RPMI7951 (cell line): ENCODE measurements around the gene MEGF10. TPM values are rescaled to one million over a fixed set of nuclear protein-coding genes. Genes with fewer than 3 reads are reported as not detected.

Experiments
- DNase-seq: peaks from one replicate; pipeline ENCODE4 v3.0.0-alpha.2; 2012; ENCODE audit warnings: low read depth
- total RNA-seq: library from RNA; depleted of rRNA; stranded (reverse); fragments of >200 nt; shearing (Covaris generic); gene quantifications from 2 replicates; pipeline ENCODE4 v1.2.3, GENCODE V29; 2014

MEGF10 gene
- total RNA-seq, 1 experiment from 2014 or later, result 9.7 TPM

DNA sequence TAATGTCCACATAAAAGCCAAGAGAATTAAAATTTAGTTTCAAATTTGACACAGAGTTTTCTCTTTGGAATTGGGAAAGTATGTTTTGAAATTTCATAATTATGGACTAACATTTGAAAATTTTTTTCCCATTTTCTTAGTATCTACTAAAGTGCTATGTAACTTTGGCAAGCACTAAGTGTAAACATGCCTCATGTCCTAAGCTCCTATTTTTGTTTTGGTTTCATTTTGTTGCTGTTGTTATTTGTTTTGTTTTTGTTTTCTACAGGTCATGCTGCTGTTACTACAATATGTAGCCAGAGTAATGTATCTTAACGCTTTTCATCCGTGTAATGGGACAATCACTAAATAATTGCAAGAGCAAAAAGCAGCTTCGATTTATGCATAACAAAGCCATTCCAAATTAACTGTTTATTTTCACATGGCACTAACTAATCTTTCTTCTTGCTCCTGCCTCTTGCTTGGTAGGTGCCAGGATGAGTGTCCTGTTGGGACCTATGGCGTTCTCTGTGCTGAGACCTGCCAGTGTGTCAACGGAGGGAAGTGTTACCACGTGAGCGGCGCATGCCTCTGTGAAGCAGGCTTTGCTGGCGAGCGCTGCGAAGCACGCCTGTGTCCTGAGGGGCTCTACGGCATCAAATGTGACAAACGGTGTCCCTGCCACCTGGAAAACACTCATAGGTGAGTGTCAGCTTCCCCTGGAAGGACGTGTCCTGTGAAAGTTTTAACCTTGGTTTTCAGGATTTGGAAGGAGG lies 119.5 kb downstream of the MEGF10 start:
- no peak for DNase-seq

DNA sequence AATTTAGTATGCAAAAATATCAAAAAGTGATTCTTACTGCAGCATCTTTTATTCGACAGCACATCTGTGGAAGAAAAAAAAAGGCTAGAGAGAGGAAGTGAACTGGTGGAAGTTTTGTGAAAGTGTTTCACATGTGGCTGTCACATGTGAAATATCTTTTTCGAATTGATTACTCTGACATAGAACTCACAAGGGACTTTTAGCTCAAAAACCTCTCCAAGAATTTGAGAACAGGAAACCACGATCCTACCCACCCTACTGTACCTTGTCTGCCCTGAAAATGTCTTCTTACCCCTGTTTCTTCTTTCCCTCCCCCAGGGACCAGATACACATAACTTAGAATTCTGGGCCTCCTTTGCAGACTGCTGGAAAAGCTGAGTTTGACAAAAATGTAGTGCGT lies 120.4 kb downstream of the MEGF10 start:
- DNase-seq, result no peak

DNA sequence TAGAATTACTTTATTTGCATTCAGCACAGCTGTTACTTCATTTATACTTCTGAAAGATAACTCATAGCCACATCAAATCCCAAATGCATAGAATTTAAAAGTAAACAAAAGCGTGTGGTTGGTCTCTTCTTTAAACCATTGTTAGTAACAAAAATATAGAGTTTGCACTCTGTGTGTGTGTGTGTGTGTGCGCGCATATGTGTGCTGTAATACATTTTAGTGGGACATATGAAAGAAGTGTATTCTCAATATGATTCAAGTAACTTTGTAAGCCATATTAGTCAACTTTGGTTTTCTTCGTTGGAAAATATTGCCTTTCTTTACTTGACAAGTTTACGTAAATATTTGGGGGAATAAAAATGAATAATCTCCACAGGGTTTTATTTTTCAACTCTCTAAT lies 120.8 kb downstream of the MEGF10 start:
- DNase-seq, result no peak

DNA sequence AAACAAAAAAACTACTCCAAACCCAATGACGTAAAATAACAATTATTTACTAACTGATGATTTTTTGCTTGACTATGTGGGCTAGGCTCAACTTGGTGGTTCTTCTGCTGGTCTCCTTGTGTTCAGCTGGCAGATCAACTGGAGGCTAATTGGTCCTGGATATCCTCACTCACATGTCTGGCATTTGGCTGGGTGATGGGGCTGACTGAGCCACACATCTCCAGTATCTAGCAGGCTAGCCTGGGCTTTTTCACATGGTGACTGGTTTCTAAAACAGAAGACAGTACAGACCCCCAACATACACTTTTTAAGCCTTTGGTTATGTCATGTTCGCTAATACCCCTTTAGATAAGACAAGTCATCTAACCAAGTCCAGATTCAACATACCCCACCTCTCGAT lies 122.1 kb downstream of the MEGF10 start:
- DNase-seq, result no peak

DNA sequence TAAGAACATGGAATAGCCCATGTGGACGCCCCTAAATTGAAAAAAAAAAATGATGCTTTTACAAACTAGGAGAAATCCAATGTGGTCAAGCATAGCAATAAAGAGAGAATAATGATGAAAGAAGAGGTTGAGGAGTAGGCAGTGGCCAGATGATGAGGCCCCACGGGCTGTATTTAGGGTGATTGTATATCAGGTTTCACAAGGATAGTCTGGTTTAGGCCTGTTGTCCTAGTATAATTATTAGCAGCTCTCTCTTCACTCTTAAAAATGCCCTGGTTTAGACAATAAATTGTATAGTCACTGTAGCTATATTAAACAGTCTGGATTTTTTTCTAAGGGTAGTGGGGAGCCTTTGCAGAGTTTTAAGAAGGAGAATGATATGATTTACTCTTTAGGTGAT lies 124.4 kb downstream of the MEGF10 start:
- no peak for DNase-seq

DNA sequence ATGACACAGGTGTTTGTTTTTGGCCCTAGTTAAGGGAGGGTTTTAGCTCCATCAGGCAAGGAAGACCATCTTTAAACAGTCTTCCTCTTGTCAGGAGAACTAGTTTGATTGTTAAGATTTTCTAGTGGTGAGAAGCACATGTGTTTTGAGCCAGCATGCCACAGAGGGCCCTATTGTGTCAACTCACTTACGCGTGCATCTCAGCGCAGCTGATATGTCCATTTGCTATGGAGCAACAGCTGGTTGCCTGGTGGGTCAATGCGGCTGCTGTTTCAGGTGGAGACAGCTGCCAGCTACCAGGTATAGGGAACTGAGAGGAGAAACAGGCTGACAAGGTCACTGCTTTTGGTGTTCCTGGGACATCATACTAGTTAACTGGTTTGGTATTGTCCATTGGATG lies 126.3 kb downstream of the MEGF10 start:
- no peak for DNase-seq

DNA sequence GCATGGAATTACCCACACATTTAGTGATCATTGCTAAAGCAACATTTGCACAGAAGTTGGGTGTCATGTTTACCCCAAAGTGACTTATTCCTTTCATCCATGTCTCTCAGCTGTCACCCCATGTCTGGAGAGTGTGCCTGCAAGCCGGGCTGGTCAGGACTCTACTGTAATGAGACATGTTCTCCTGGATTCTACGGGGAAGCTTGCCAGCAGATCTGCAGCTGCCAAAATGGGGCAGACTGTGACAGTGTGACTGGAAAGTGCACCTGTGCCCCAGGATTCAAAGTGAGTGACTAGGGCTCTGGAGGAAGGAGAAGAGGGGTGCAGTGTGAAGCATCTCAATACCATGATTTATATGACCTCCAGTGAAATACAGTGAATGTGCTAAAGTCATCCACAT lies 126.9 kb downstream of the MEGF10 start:
- DNase-seq, result no peak

DNA sequence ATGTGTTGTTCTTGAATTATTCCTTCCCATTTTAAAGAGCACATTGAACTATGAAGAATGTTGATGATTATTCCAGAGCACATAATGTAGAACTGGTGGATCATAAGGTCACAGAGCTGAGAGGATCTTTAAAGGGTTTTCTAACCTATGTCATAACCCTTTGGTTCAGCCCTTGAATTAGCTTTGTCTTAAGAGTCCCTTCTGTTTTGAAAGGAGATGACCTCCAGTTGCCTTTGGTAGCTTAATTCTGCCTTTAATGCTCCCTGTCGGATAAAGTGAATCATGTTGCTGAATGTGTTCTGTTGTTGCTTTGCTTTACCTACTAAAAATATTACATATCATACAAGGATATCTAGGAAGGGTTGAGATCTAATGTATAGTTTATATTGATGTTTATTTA lies 127.8 kb downstream of the MEGF10 start:
- no peak for DNase-seq

DNA sequence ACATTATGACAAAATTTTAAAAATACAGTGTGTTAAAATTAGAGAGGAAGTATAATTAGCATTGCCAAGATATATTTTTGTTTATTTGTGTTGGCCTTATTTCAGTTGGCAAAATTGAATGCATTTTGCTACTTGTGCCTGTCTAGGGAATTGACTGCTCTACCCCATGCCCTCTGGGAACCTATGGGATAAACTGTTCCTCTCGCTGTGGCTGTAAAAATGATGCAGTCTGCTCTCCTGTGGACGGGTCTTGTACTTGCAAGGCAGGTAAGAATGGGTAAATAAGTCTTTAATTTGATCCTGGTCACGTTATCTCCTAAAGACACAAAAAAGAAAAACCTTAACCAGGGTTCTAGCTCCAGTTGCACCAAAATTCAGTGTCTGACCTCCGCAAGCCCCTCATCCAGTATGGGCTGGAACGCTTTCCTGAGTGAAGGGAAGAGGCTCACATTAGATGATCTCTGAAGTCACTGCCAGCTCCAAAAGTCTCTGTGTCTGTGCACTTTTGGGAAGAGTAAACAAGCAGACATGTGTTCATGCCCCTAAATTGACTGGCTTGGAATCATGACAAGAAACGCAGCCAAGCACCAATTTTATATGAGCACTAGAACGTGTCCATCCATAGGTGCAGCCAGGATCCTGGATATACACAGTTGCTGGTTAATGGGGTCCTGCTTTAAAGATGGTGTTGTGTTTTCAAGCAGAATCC lies 128.5 kb downstream of the MEGF10 start:
- DNase-seq, result no peak

DNA sequence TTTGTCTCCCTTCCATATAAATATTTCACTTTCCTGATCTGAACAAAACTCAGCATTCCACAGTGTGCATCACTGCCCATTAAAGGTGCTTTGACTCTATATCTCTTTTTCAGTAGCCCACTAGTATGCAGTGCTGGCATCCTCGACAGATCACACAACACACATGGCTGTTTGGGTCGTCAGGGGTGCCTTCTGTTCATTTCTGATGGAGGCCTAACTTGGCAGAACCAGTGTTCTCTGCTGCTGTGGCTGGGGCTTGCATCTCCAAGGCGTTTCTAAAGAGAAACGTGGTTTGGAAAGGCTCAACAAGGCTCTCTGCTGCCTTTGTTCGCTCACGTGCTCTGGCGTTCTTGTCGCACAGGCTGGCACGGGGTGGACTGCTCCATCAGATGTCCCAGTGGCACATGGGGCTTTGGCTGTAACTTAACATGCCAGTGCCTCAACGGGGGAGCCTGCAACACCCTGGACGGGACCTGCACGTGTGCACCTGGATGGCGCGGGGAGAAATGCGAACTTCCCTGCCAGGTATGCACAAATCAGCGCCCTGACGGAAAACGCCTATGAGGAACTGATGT lies 129.2 kb downstream of the MEGF10 start:
- DNase-seq, result no peak

DNA sequence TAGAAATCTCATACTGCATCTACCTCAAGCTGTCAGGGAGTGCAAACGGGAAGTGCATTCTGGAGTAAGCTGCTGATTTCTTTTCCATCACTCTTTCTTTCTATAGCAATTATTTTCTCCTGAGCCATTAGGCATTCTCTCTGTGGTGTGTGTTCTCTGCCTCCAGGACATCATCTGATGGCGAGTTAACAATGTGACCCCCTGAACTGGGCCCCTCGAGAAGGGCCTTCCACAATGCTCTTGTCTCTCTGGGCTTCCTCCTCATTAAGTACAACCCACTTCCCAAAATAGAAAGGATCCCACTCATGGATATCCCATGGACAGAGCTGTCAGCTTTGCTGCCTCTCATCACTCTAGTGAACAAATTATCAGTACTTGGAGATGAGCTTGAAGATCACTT lies 130.2 kb downstream of the MEGF10 start:
- DNase-seq, result no peak

DNA sequence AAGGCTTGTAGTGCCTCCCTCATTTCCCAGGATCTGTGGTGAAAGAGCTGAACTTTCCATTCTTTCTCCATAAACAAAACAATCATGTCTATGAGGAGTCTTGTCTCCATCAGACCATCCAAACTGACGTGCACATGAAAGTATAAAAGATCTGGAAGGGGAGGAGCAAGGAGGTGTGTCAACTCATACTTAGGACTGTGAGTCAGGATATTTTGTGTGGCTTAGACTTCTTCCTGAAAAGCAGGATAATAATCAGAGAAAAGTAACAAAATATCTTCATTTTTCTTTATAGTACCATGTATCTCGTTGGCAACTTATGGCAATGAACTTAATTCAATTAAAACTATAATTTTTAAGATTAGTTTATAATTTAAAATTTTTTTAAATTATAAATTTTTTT lies 130.9 kb downstream of the MEGF10 start:
- no peak for DNase-seq

DNA sequence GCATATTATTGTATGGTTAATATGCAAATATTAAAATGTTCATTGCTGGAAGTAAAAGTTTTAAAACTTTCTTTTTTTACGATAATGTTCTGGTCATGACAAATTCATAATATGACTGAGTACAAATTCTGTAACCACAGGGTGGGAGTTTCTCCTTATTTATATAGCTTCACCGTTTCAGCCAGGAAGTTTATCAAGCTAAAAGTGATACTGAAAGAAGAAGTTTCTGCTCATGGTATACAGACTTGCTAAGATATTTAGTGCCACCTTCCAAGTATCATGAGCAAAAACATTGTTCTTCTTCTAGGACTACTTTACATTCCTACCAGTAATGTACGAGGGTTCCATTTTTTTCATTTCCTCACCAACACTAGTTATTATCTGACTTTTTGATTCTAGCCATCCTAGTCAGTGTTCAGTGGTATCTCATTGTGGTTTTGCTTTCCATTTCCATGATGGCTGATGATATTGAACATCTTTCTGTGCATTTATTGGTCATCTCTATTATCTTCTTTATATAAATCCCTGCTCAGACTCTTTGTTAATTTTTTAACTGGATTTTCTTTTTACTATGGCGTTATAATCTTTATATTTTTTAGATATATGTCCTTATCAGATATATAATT lies 132.7 kb downstream of the MEGF10 start:
- no peak for DNase-seq

DNA sequence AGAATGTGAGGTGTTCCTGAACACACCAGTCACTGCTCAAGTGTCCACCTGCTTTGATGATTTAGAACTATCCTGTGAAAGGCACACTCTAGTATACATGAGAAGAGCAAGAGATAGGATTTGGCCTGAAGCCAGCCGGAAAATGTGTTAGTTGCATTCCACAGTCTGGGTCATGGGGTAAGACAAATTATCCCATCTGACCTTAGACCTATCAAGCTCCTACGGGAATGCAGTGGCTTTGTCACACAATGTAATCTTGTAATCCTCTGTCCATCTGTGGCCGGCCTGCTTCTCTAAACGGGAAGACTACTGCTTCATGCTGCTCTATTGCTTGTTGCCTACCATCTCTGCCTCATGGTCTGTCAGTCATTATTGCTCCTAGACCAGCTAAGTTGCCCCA lies 134.4 kb downstream of the MEGF10 start:
- DNase-seq, result no peak

DNA sequence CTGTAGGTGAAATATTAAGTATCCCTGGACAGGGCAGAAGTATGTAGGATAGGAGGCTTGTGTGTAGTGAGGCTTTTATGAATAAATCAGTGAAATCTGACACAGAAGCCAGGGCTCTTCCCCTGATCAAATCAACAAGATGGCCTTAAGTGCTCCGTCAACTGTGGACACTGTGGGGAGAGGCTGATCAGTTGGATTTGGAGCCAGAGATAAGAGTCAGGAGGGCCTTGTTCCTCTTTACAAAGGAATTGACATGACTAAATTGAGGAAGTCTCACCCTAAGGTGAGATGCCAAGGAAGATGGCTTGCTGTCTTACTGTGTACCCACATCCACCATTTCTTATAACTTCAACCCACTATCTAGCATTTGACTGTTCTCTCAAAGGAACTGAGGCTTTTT lies 135.3 kb downstream of the MEGF10 start:
- no peak for DNase-seq

DNA sequence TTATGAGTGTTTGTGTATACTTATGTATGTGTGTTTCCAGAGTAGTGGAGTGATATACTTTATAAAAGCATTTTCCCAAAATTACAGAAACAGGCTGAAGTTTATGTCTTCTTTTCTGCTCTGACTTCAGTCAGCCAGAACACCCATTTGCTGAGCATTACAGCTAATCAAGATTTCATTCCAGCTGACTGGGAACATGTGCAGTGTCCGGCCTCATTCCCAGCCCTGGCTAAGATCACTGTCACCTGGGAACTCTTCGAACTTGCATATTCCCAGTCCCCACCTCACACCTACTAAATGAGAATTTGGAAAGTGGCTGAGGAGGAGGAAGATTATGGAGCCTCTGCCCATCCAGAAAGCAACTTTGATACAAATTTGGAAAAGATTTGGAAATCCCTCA lies 136.1 kb downstream of the MEGF10 start:
- DNase-seq, result no peak

DNA sequence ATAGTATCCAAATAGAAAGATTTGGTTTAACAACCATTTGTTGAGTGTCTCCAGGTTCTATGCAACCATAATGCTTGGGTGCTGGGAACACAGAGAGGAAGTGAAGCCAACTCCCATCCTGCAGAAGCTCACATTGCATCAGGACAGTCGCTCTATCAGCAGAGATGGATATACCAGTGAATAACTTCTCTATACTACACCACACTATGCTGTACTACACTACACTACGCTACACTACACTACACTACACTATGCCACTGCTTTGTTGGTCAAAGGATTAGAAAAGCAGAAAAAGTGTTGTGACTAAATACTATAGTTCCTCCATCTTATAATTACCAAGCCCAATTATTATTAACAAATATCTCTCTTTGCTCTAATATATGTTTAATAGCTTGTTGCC lies 137.7 kb downstream of the MEGF10 start:
- DNase-seq, result no peak

DNA sequence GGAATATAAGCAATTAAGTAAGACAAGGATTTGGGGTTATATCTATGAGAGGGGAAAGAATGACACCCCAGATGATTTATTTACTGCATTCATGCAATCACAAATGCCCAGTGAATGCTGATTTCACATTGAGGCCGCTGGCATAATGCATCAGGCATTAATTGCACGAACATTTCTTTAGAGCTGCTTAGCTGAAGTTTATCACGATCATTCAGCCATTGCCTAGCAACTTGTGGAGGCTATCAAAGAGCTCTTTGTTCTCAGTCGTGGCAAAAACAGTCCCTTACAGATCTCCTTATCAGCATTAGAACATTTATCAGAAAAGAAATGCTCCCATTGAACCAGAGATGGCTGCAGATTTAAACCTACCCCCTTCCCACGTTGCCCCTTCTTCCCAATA lies 138.2 kb downstream of the MEGF10 start:
- no peak for DNase-seq

DNA sequence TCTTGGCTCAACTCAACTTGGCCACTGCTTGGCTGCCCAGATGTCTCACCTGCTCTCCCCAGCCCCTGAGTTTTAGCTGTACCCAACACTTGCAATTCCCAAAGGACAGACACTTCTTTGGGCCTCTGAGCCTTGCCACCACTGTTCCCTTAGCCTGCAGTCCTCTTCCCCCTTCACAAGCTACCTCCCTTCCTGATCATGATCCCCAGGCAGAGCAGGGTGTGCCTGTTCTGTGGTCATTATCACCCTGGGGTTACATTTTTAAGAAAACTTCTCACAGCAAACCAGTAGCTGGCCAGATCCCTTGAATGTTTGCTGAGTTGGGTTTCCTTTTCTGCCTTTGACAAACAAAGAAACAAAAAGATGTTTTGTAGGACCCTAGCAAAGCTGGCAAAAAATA lies 139.3 kb downstream of the MEGF10 start:
- DNase-seq, result no peak

DNA sequence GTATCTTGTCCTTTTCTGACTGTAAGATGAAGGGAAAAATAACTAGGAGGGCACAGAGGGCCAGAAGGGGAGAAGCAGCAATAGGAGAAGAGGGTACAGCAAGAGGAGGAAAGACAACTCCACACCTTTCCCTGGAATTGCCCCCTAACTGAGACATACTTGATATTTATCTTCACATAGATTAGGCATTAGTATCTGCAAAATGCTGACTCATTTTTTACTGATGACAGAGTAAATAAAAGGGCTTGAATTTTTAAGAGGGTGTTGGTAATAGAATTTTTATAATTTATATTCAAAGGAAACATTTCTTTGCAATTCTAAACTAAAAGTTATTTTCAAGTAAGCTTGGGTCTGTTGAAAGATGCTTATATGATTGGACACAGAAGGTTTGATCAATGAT lies 140.0 kb downstream of the MEGF10 start:
- no peak for DNase-seq

DNA sequence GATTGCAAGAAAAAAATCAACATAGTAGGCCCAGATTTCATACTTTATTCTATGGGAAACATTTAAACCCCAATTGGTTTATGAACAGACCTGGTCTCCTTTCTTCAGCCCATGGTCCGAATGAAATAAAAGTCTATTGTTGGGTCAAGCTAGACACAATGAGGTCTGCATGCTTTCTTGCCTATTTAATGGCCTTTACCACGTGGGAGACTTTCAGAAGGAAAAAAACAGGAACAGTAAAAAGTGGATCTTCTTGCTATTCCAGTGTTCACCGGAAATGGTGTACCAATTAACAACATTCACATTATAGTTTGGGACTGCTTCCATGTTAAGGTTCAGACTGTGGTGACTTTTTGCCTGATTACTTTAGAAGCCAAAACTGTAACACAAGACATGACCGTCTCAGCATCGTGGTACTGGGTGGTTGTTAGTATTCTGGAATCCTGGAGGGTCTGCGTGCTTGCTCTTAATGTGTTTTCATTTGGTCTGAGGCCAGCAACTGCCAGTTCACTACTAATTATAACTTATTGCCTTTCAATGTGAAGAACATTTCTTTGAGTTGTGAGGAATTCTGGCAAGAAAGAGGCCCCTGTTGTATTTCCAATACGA lies 141.5 kb downstream of the MEGF10 start:
- DNase-seq, result no peak

DNA sequence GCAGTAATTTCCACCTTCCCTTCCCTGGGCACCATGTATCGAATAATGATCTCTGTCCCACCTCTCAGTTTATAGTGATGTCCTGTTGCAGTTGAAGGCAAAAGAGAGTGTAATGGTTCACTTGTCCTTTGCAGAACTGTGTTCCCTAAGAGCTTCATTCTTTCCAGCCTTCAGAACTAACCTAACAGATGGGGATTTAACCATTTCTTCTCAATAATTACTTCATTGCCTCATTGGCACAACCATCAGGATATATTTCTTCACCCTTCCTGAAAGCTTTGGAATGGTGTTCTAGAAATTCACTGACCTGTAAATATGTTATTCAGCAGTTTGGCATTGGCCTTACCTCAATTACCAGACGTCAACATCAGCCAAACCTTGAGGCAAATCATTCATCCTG lies 142.9 kb downstream of the MEGF10 start:
- DNase-seq, result no peak
